Heart right ventricle (tissue), 16 donors: ENCODE measurements around the gene POU1F1. TPM values are rescaled to one million over a fixed set of nuclear protein-coding genes. Genes with fewer than 3 reads are reported as not detected.

ENCODE experiments used
- ATAC-seq, 8 donors: fragments of 200-7000 bp; cut with Tn5 transposase; one replicate each; pipeline ENCODE4 v1.9.1; 2020; ENCODE audit warnings: mild to moderate bottlenecking in 8 of 8, moderate library complexity in 8 of 8, moderate number of reproducible peaks in 1 of 8
- DNase-seq, 2 donors: peaks; one replicate each; pipeline ENCODE4 v3.0.0-alpha.2; 2020
- H3K27ac ChIP-seq, 10 donors: fragments of 200-600 bp; sonication (generic) in 2 of 10; one replicate each; pipeline versions ENCODE4 v1.5.0 to v1.8.0; 2020 to 2022; ENCODE audit warnings: mild to moderate bottlenecking in 3 of 10
- H3K27me3 ChIP-seq, 7 donors: fragments of 200-600 bp; one replicate each; pipeline ENCODE4 v1.8.0; 2021 to 2022; ENCODE audit warnings: mild to moderate bottlenecking in 2 of 7
- H3K36me3 ChIP-seq, 9 donors: fragments of 200-600 bp; sonication (generic) in 1 of 9; one replicate each; pipeline versions ENCODE4 v1.5.0 to v1.8.0; 2020 to 2022; ENCODE audit warnings: mild to moderate bottlenecking in 2 of 9
- H3K4me1 ChIP-seq, 9 donors: fragments of 200-600 bp; sonication (generic) in 1 of 9; one replicate each; pipeline versions ENCODE4 v1.5.0 to v1.8.0; 2020 to 2022; ENCODE audit warnings: mild to moderate bottlenecking in 4 of 9
- H3K4me3 ChIP-seq, 10 donors: fragments of 200-600 bp; sonication (generic) in 2 of 10; one replicate each; pipeline versions ENCODE4 v1.5.0 to v1.8.0; 2020 to 2022; ENCODE audit warnings: mild to moderate bottlenecking in 7 of 10, moderate library complexity in 2 of 10
- H3K9me3 ChIP-seq, 11 donors: fragments of 200-600 bp in 10 of 11; sonication (generic) in 2 of 11; one replicate each; pipeline versions ENCODE4 v1.5.0 to v1.8.0; 2013 to 2022; ENCODE audit warnings: mild to moderate bottlenecking in 2 of 11, control low read depth in 1 of 11, moderate library complexity in 1 of 11
- WGBS, 2 donors: extraction: QIAGEN DNeasy Blood & Tissue Kit; methylation state at CpG; one replicate each; pipeline ENCODE4 v1.1.7; 2013; ENCODE audit warnings: inconsistent platforms in 1 of 2; 5-methylcytosine and 5-hydroxymethylcytosine counted together
- intact Hi-C, 10 donors: fragments of 100-400 bp; cut with DNase I; formaldehyde crosslinking; loops; one replicate each; pipeline versions ENCODE4 v1.11.1 to v1.14.2; 2022
- polyA plus RNA-seq, 2 donors: library from polyadenylated mRNA; stranded (reverse); fragments of 200-250 nt; gene quantifications; one replicate each; pipeline ENCODE4 v1.2.3, GENCODE V29; 2013
- total RNA-seq, 10 donors: library from RNA; stranded (reverse); fragmentation: NEBNext Ultra II Directional in 3 of 10; extraction: Animal tissue kit (Norgen Biotek cat#: 25700) in 3 of 10; gene quantifications; one replicate each; pipeline versions ENCODE4 v1.2.1 to v1.2.4, GENCODE V29; 2021 to 2023
- TF ChIP-seq, protein P1 (sequence below), 9 donors: fragments of 200-600 bp; sonication (generic) in 2 of 9; IDR thresholded peaks; one replicate each; pipeline versions ENCODE4 v1.5.0 to v1.8.0; 2021 to 2022; ENCODE audit warnings: antibody characterized with exemption in 9 of 9, mild to moderate bottlenecking in 5 of 9, moderate library complexity in 1 of 9
- donor health status: Arrhythmogenic right ventricular cardiomyopathy.
- donor health status: ischemic (EF 13 %, LVEDD 7.1; RV severe dilation, severe dysfunction).
- donor health status: healthy with polysubstance abuse.
- donor health status: DM: no; HTN: yes; CAD: no.
- donor health status: DM: no; HTN: no; CAD: no.
- donor health status: ischemic (EF 25% LVEDD 6.9; RV normal size, moderate dysfunction).
- donor health status: ischemic (EF 25% LVEDD 5.7; RV mildly dilated, moderate dysfunction).
- donor health status: healthy.
- donor health status: DM: yes; HTN: yes; CAD: no.
- donor health status: Ischemic cardiomyopathy.
- donor health status: ischemic (EF 35%, LVEDD 5.7; RV mildly dilated, moderate dysfunction).
- donor health status: nonischemic (EF 11% LVEDD 7.7; RV severe dilation, severe dysfunction).
- donor health status: DM: yes; HTN: yes; CAD: no.
- donor health status: PGD.
- donor health status: ischemic (EF 29% LVEDD 5.4; RV normal size, mild dysfunction).
- donor health status: nonischemic (EF 23%, LVEDD 6.1; RV moderate dilation, normal function).

POU1F1 gene
- total and polyA plus RNA-seq, 12 donors = not detected

DNA sequence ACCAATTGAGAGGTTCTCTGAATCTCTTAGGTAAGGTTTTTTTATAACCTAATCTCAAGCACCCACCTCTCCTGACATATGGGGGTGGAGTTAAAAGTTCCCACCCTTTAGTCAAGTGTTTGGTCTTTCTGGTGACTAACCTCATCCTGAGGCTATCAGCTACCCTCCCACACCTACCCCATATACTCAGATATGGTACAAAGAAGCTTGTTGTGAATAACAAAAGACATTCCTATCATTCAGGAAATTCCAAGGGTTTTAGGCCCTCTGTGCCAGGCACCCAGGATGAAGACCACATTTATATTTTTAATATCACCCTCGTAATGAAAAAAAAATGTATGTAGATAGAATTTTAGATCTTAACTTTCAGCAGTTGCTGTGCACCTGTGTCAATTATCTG lies 40.3 kb downstream of the POU1F1 start:
- Histone ChIP-seq H3K36me3 (peaks cover 0 to 10% (median 0%) of the 10 kb centered on the region in 9 donors), H3K4me3 (no peak overlapping the region), H3K4me1 (peaks cover 0 to 21% (median 3%) of the 10 kb centered on the region in 9 donors), H3K9me3 (no peaks in the 10 kb centered on the region), H3K27me3 (no peaks in the 10 kb centered on the region), H3K27ac (no peak overlapping the region)
- TF ChIP-seq, protein P1, sequence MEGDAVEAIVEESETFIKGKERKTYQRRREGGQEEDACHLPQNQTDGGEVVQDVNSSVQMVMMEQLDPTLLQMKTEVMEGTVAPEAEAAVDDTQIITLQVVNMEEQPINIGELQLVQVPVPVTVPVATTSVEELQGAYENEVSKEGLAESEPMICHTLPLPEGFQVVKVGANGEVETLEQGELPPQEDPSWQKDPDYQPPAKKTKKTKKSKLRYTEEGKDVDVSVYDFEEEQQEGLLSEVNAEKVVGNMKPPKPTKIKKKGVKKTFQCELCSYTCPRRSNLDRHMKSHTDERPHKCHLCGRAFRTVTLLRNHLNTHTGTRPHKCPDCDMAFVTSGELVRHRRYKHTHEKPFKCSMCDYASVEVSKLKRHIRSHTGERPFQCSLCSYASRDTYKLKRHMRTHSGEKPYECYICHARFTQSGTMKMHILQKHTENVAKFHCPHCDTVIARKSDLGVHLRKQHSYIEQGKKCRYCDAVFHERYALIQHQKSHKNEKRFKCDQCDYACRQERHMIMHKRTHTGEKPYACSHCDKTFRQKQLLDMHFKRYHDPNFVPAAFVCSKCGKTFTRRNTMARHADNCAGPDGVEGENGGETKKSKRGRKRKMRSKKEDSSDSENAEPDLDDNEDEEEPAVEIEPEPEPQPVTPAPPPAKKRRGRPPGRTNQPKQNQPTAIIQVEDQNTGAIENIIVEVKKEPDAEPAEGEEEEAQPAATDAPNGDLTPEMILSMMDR (IDR thresholded peaks at IDR 0.05) = no peak
- intact Hi-C loops = no loop called here
- DNase-seq (no peak), ATAC-seq (no peak)
- WGBS, 2 donors = 94% methylated on average over 1 of the region's 1 CpG

DNA sequence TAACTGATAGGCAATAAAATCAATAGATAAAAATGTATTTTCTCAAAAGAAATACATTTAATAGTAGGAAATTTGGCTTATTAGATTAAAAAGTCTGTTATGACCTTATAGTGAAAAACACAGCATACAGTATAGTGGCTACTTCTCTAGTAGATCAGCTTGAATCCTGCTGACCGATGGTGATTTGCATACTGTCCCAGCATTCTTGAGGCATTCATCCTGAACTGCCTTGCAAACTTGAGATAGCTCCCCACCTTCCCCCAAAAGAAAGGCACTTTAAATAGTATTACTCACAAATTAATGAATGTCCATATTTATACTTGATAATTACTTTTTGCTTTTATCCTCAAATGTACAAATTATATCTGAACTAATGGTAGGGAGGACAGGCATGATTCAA lies 42.6 kb downstream of the POU1F1 start:
- intact Hi-C loops = no loop called here
- peaks cover 0 to 34% (median 11%) of the 10 kb centered on the region in 9 donors for H3K4me1 ChIP-seq
- H3K27me3 ChIP-seq = no peaks in the 10 kb centered on the region
- no peak overlapping the region for H3K4me3 ChIP-seq
- no peaks in the 10 kb centered on the region for H3K9me3 ChIP-seq
- H3K27ac ChIP-seq = no peak overlapping the region
- DNase-seq (no peak), ATAC-seq (no peak)
- TF ChIP-seq, protein P1 (IDR thresholded peaks at IDR 0.05) = no peak
- WGBS, 2 donors = 96 to 97% methylated on average over 1 of the region's 1 CpG
- no peaks in the 10 kb centered on the region for H3K36me3 ChIP-seq

DNA sequence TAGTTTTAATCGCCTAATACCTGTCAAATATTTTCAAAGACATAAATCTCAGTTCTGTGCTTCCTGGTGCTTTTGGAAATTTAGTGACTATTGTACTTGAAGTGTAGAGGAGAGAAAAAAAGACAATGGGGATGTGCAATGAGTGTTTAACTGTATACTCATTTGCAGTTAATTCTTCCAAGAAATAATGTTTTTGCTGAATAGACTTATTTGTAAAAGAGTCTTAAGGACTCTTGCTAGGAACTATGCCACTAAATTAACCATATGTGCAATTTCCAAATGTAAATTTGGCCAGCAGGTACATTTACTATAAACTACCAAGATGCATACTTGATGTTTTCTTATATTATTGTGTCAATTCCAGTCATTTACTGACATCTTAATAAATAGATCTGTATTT lies 47.3 kb downstream of the POU1F1 start:
- TF ChIP-seq, protein P1 (IDR thresholded peaks at IDR 0.05) = no peak
- H3K4me1 ChIP-seq = peaks cover 0 to 52% (median 28%) of the 10 kb centered on the region in 9 donors
- no peak overlapping the region for H3K27ac ChIP-seq
- ATAC-seq = no peak
- intact Hi-C loops = no loop called here
- no peaks in the 10 kb centered on the region for H3K9me3 ChIP-seq
- 86 to 92% methylated on average over 1 of the region's 1 CpG for WGBS, 2 donors
- H3K27me3 ChIP-seq = no peaks in the 10 kb centered on the region
- DNase-seq = no peak
- H3K4me3 ChIP-seq = peak overlapping the region in 2 of 10 donors; percentile 94 to 99
- no peaks in the 10 kb centered on the region for H3K36me3 ChIP-seq

DNA sequence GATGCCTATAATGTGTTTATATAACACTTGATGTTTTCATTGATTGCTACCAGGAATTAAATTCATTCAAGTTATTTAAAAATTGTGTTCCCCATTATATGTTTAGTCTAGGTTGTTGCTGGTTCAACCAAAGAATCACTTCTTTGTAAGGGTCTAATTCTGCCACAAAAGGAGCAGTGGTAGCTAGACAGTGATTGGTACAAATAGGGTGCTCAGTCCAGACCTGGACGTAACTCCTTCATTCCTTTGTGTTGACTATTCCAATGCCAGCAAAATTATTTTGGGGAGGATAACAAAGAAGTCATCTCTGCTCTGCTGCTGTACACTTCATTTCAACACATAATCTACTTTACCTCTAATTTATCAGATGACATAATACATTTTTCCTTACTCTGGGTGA lies 48.1 kb downstream of the POU1F1 start:
- TF ChIP-seq, protein P1 (IDR thresholded peaks at IDR 0.05) = no peak
- DNase-seq = no peak
- Histone ChIP-seq H3K27ac (no peak overlapping the region), H3K27me3 (no peaks in the 10 kb centered on the region), H3K36me3 (no peaks in the 10 kb centered on the region), H3K4me1 (peaks cover 0 to 52% (median 28%) of the 10 kb centered on the region in 9 donors), H3K4me3 (peak overlapping the region in 9 of 10 donors; percentile 71 to 99 (median 94)), H3K9me3 (no peaks in the 10 kb centered on the region)
- no peak for ATAC-seq
- 12 to 21% methylated on average over 1 of the region's 1 CpG for WGBS, 2 donors
- intact Hi-C loops = no loop called here
